HFFc6 (cell line): ENCODE results near the gene GLI2. TPM values are rescaled to one million over a fixed set of nuclear protein-coding genes. Genes with fewer than 3 reads are reported as not detected.

Experiments
- DNase-seq: peaks from one replicate; pipeline ENCODE4 v3.0.0-alpha.2; 2018
- H3K27ac Mint-ChIP-seq: 2 replicates; pipeline ENCODE4 v1.8.0; 2020; ENCODE audit warnings: mild to moderate bottlenecking, mixed read lengths
- H3K27me3 Mint-ChIP-seq: 2 replicates; pipeline ENCODE4 v1.8.0; 2021; ENCODE audit warnings: mild to moderate bottlenecking, moderate library complexity, mixed read lengths; ENCODE audit not compliant: insufficient read depth
- H3K36me3 Mint-ChIP-seq: 2 replicates; pipeline ENCODE4 v1.8.0; 2021; ENCODE audit warnings: low read depth, mixed read lengths
- H3K4me1 Mint-ChIP-seq: 2 replicates; pipeline ENCODE4 v1.8.0; 2020; ENCODE audit warnings: low read depth, mixed read lengths
- H3K4me3 Mint-ChIP-seq: 2 replicates; pipeline ENCODE4 v1.8.0; 2020; ENCODE audit warnings: mild to moderate bottlenecking, moderate library complexity, mixed read lengths
- H3K9me3 Mint-ChIP-seq: 2 replicates; pipeline ENCODE4 v1.8.0; 2020; ENCODE audit warnings: mild to moderate bottlenecking, mixed read lengths
- total RNA-seq, 6 experiments: library from RNA; stranded (reverse); fragmentation: NEBNext Ultra II Directional; extraction: Animal tissue kit (Norgen Biotek cat#: 25700); gene quantifications; 2 replicates in 1 of 6; 3 replicates in 5 of 6; pipeline ENCODE4 v1.2.3, GENCODE V29; 2021
- TF ChIP-seq, protein P1 (sequence below): fragments of 200-600 bp; sonication (generic); IDR thresholded peaks from 2 replicates; pipeline ENCODE4 v1.5.0; 2021; ENCODE audit warnings: antibody characterized with exemption, mild to moderate bottlenecking

Gene GLI2
- total RNA-seq, 6 experiments from 2014 or later, result 40.2 to 46.1 (median 41.9) TPM

DNA sequence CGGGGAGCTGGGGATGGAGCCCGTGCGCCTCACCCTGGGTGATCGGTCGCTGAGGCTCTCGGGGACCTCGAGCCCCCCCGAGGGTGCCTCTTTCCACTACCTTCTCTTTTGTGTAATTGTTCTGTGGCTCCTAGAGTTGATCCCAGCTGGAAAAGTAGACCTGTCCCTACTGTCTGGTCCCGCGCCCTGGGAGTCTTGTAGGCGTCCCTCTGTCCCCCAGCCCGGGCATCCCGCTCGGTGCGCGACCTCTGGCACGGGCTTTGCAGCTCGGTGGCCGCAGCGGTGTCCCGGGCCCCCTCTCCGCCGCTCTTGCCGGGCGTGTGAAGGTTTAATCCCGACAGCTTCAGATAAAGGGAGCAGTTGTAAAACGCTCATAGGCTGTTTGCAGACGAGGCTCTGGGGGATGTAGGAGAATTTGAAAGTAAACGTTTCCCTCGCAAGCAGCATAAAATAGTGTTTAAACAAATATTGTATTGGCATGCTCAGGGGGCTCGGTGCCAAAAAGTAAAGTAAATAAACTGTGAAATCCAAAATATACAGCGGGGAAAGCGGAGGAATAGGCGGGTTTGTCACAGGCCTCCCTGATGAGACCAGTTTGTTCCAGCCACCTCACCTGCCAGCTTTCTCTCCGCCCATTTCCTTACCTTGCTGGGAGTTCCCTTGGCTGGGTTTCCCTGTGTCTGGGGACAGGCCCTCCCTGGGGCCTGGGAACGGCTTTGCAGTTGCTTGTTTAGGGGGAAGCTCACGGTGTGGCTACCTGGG, 1.9 kb downstream of the GLI2 start:
- peak overlapping the region; percentile 90 for H3K27ac Mint-ChIP-seq
- 0 out of 2 replicates have a peak, but pooled peaks cover 2% of the 10 kb centered on the region for H3K27me3 Mint-ChIP-seq
- DNase-seq, result no peak

DNA sequence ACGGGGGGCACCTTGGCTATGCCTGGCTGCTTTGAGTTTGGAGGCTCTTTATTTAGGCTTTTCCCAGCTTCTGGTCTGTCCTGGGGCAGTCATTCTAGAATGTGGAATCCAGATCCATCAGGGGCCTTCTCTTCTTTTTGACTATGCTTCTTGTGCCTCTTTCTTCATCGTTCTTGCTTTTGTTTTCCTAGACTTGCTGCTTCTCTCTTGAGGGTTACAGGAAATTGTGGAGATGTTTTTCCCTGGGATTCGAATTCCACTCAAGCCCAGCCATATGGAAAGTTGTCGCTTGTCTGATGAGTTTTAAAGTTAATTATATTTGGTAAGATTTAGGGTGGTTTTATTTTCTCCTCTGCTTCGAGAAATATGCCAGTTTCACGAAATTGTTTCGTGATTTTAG, 2.4 kb downstream of the GLI2 start:
- Mint-ChIP-seq H3K27me3 (peaks cover 2% of the 10 kb centered on the region; the same call in 1 of the 2 replicates), H3K27ac (peak overlapping the region; percentile 90), H3K9me3 (no peaks in the 10 kb centered on the region), H3K36me3 (peaks cover 10% of the 10 kb centered on the region; the same call in 1 of the 2 replicates), H3K4me3 (peak overlapping the region; percentile 98), H3K4me1 (peaks cover 74% of the 10 kb centered on the region)
- no peak for DNase-seq
- TF ChIP-seq, protein P1, sequence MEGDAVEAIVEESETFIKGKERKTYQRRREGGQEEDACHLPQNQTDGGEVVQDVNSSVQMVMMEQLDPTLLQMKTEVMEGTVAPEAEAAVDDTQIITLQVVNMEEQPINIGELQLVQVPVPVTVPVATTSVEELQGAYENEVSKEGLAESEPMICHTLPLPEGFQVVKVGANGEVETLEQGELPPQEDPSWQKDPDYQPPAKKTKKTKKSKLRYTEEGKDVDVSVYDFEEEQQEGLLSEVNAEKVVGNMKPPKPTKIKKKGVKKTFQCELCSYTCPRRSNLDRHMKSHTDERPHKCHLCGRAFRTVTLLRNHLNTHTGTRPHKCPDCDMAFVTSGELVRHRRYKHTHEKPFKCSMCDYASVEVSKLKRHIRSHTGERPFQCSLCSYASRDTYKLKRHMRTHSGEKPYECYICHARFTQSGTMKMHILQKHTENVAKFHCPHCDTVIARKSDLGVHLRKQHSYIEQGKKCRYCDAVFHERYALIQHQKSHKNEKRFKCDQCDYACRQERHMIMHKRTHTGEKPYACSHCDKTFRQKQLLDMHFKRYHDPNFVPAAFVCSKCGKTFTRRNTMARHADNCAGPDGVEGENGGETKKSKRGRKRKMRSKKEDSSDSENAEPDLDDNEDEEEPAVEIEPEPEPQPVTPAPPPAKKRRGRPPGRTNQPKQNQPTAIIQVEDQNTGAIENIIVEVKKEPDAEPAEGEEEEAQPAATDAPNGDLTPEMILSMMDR, result no peak

More for the DNA sequence above, 1.9 kb downstream of the GLI2 start:
- Mint-ChIP-seq H3K4me3 (peak overlapping the region; percentile 98), H3K36me3 (peaks cover 11% of the 10 kb centered on the region; the same call in 1 of the 2 replicates), H3K9me3 (no peaks in the 10 kb centered on the region), H3K4me1 (peaks cover 74% of the 10 kb centered on the region)
- TF ChIP-seq, protein P1, result no peak

DNA sequence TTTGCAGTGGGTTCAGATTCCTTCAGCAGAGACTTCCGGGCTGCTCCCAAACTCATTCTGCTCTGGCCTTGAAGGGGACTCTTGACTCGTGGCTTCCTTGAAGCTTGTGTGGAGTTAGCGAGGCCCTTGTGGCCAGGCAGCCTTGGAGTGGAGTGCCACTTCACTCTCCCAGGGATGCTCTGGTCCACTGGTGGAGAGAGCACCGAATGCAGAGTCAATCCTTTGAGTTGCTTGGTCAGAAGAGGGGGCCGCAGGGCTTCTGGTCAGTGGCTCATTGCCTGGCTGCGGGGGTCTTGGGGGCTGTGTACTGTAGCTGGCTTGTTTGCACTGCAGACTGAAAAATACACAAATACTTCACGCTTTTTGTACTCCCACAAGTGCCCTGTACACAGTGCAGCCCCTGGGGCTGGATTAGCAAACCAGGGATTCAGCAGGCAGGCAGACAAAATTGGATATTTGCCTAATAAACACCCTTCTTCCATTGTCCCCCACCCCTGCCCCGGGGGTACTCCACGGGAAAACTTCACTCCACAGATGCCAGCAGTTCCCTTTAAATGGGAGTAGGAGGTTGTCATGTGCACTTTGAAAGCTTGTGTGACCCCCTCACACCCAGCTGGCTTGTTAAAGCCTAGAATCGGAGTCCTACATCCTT, 3.2 kb downstream of the GLI2 start:
- H3K27me3 Mint-ChIP-seq, result peaks cover 2% of the 10 kb centered on the region; the same call in 1 of the 2 replicates
- DNase-seq, result no peak
- H3K36me3 Mint-ChIP-seq, result peaks cover 11% of the 10 kb centered on the region; the same call in 1 of the 2 replicates
- no peaks in the 10 kb centered on the region for H3K9me3 Mint-ChIP-seq
- TF ChIP-seq, protein P1, result no peak
- H3K27ac Mint-ChIP-seq, result peak overlapping the region; percentile 90
- H3K4me3 Mint-ChIP-seq, result peak overlapping the region; percentile 98
- peaks cover 70% of the 10 kb centered on the region for H3K4me1 Mint-ChIP-seq

DNA sequence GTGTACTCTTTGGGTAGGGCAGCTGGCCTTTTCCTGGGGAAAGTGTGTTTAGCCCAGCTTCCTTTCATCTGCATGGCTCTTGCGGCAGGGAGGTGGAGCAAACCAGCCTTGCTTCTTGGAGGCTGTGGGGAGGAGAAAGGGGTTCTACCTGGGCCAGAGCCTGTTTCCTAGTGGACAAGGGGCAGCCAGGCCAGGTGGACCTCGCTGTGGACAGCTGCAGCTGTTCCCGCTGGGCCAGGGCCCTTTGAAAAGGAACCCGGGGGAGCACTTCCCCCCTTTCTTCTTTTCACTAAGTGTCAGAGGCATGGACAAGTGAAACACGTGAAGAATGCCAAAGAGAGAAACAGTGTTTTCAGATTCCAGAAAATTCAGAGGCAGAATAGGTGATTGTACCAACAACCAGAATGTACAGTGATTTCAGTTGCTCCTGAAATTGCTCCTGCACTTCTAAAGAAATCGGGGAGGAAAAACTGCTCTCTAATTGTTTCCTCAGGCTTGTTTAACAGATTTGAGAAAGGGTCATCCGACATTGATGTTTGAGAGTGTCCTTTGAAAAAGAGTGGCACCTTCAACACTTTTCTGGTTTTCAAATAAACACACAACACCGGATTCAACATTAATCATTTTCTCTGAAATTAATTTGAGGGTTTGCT, 3.9 kb downstream of the GLI2 start:
- peak overlapping the region; percentile 98 for H3K4me3 Mint-ChIP-seq
- peaks cover 11% of the 10 kb centered on the region; the same call in 1 of the 2 replicates for H3K36me3 Mint-ChIP-seq
- H3K9me3 Mint-ChIP-seq, result no peaks in the 10 kb centered on the region
- peak overlapping the region; percentile 90 for H3K27ac Mint-ChIP-seq
- no peak for DNase-seq
- TF ChIP-seq, protein P1, result no peak
- peaks cover 2% of the 10 kb centered on the region; the same call in 1 of the 2 replicates for H3K27me3 Mint-ChIP-seq
- peaks cover 70% of the 10 kb centered on the region for H3K4me1 Mint-ChIP-seq

DNA sequence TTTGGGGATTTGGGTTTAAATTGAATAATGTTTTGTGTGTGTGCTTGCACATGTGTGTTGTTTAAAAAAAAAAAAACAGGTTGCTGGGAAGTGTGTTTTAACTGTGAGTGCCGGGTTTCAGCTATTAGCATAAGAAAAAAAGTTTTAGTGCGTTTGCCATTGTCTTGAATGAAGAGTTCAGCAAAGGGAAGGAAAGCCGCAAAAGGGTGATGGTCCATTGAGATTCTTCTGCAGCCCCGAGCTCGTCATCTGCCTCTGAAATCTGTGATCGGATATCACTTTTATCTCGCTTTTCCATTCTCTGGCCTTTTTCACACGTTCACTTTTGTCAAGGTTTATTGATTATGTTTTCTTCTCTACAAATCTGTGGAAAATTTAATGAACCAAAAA, 4.7 kb downstream of the GLI2 start:
- H3K9me3 Mint-ChIP-seq, result no peaks in the 10 kb centered on the region
- no peaks in the 10 kb centered on the region; the same call in 1 of the 2 replicates for H3K27me3 Mint-ChIP-seq
- DNase-seq, result no peak
- peak overlapping the region; percentile 86 for H3K4me3 Mint-ChIP-seq
- H3K4me1 Mint-ChIP-seq, result peaks cover 71% of the 10 kb centered on the region
- H3K36me3 Mint-ChIP-seq, result peaks cover 11% of the 10 kb centered on the region; the same call in 1 of the 2 replicates
- TF ChIP-seq, protein P1, result no peak
- peak overlapping the region; percentile 29 for H3K27ac Mint-ChIP-seq
